HFFc6 (cell line): ENCODE results near the gene CFAP157. TPM values are rescaled to one million over a fixed set of nuclear protein-coding genes. Genes with fewer than 3 reads are reported as not detected.

Experiments
- DNase-seq: peaks from one replicate; pipeline ENCODE4 v3.0.0-alpha.2; 2018
- H3K27ac Mint-ChIP-seq: 2 replicates; pipeline ENCODE4 v1.8.0; 2020; ENCODE audit warnings: mild to moderate bottlenecking, mixed read lengths
- H3K27me3 Mint-ChIP-seq: 2 replicates; pipeline ENCODE4 v1.8.0; 2021; ENCODE audit warnings: mild to moderate bottlenecking, moderate library complexity, mixed read lengths; ENCODE audit not compliant: insufficient read depth
- H3K36me3 Mint-ChIP-seq: 2 replicates; pipeline ENCODE4 v1.8.0; 2021; ENCODE audit warnings: low read depth, mixed read lengths
- H3K4me1 Mint-ChIP-seq: 2 replicates; pipeline ENCODE4 v1.8.0; 2020; ENCODE audit warnings: low read depth, mixed read lengths
- H3K4me3 Mint-ChIP-seq: 2 replicates; pipeline ENCODE4 v1.8.0; 2020; ENCODE audit warnings: mild to moderate bottlenecking, moderate library complexity, mixed read lengths
- H3K9me3 Mint-ChIP-seq: 2 replicates; pipeline ENCODE4 v1.8.0; 2020; ENCODE audit warnings: mild to moderate bottlenecking, mixed read lengths
- CTCF ChIP-seq: fragments of 200-600 bp; sonication (generic); IDR thresholded peaks from 2 replicates; pipeline ENCODE4 v1.5.0; 2021; ENCODE audit warnings: antibody characterized with exemption, mild to moderate bottlenecking
- total RNA-seq, 6 experiments: library from RNA; stranded (reverse); fragmentation: NEBNext Ultra II Directional; extraction: Animal tissue kit (Norgen Biotek cat#: 25700); gene quantifications; 2 replicates in 1 of 6; 3 replicates in 5 of 6; pipeline ENCODE4 v1.2.3, GENCODE V29; 2021

Gene CFAP157
- total RNA-seq, 6 experiments from 2014 or later = 0.07 to 0.08 TPM; not detected in 4

DNA sequence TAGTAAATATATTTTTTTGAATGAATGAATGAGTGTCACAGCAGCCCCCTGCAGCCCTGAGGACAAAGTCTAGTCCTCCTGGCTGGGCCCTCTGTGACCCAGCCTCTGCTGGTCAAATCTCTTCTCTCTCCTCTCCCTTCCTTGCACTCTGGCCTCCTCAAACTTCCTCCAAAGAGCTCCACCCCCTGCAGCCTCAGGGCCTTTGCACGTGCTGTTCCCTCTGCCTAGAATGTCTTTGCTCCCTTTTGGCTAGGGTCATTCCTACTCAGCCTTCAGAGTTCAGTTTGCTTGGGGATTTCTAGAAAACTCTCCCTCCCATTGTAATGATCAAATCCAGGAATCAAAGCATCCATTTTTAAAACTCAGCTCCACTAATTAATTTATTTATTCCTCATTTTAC, 58.6 kb downstream of the CFAP157 start:
- peaks cover 1% of the 10 kb centered on the region for H3K4me1 Mint-ChIP-seq
- H3K36me3 Mint-ChIP-seq = no peaks in the 10 kb centered on the region
- TF ChIP-seq CTCF = no peak
- DNase-seq = no peak
- no peak overlapping the region for H3K4me3 Mint-ChIP-seq
- H3K27ac Mint-ChIP-seq = no peak overlapping the region
- no peaks in the 10 kb centered on the region for H3K9me3 Mint-ChIP-seq
- H3K27me3 Mint-ChIP-seq = peaks cover 26% of the 10 kb centered on the region

Other genes with a start within 250 kb of the CFAP157 start
- 10 to 100 TPM; 61.9 to 90.7 (median 73.6) TPM for gene STXBP1, start 94.7 kb upstream of the CFAP157 start, total RNA-seq
- 10 to 100 TPM; 21.0 to 22.1 (median 21.5) TPM for gene PTRH1, start 8.7 kb downstream of the CFAP157 start, total RNA-seq
- not detected for gene TTC16, start 9.1 kb downstream of the CFAP157 start, total RNA-seq
- 1 to 10 TPM; 6.6 to 8.3 (median 8.1) TPM for gene TOR2A, start 28.3 kb downstream of the CFAP157 start, total RNA-seq
- not detected for gene SH2D3C, start 71.7 kb downstream of the CFAP157 start, total RNA-seq
- gene CDK9, start 79.0 kb downstream of the CFAP157 start, total RNA-seq = 10 to 100 TPM; 52.0 to 61.3 (median 56.2) TPM
- gene FPGS, start 95.9 kb downstream of the CFAP157 start, total RNA-seq = 10 to 100 TPM; 51.9 to 69.2 (median 62.7) TPM
- 100 to 1,000 TPM; 205 to 249 (median 227) TPM for gene ENG, start 147.7 kb downstream of the CFAP157 start, total RNA-seq
- 100 to 1,000 TPM; 109 to 130 (median 124) TPM for gene AK1, start 170.7 kb downstream of the CFAP157 start, total RNA-seq
- 10 to 100 TPM; 29.3 to 40.6 (median 34.2) TPM for gene ST6GALNAC6, start 192.6 kb downstream of the CFAP157 start, total RNA-seq
- gene ST6GALNAC4, start 210.1 kb downstream of the CFAP157 start, total RNA-seq = 10 to 100 TPM; 22.9 to 33.4 (median 27.7) TPM
- 1 to 10 TPM; 1.7 to 3.1 (median 2.1) TPM for gene PIP5KL1, start 223.8 kb downstream of the CFAP157 start, total RNA-seq
- gene DPM2, start 230.9 kb downstream of the CFAP157 start, total RNA-seq = 10 to 100 TPM; 42.5 to 49.6 (median 47.1) TPM